Adrenal gland (tissue), 5 donors: ENCODE results near the gene RBM26.
"Not testable (repeated sequence)": the region's sequence is repeated elsewhere in the genome, so short reads cannot be mapped to it uniquely, and the experiment has no call there.

Experiments used
- POLR2A ChIP-seq, 2 donors: fragments of 450-650 bp; IDR thresholded peaks; one replicate each; pipeline ENCODE4 v1.6.1; 2017; ENCODE audit warnings: antibody characterized with exemption in 2 of 2, mild to moderate bottlenecking in 2 of 2, moderate library complexity in 1 of 2
- TF ChIP-seq, protein P1 (sequence below), 6 experiments: fragments of 450-650 bp in 4 of 6; fragments of 200-600 bp in 2 of 6; sonication (generic) in 1 of 6; IDR thresholded peaks; 1 replicate in 5 of 6; 2 replicates in 1 of 6; pipeline versions ENCODE4 v1.5.1 to v1.8.0; 2016 to 2021; ENCODE audit warnings: antibody characterized with exemption in 6 of 6, mild to moderate bottlenecking in 2 of 6, moderate library complexity in 1 of 6
- donor health status: DM: no; HTN: no; CAD: no.

DNA sequence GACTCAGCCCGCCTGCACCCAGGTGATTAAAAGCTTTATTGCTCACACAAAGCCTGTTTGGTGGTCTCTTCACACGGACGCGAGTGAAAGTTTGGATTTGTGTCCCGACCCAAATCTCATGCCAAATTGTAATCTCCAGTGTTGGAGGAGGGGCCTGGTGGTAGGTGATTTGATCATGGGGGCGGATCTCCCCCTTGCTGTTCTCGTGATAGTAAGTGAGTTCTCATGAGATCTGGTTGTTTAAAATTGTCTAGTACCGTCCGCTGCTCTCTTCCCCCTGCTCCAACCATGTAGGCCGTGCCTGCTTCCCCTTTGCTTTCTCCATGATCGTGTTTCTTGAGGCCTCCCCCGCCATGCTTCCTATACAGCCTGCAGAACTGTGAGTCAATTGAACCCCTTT, 126.3 kb downstream of the RBM26 start:
- TF ChIP-seq POLR2A (IDR thresholded peaks at IDR 0.05) = not testable (repeated sequence)
- TF ChIP-seq, protein P1, sequence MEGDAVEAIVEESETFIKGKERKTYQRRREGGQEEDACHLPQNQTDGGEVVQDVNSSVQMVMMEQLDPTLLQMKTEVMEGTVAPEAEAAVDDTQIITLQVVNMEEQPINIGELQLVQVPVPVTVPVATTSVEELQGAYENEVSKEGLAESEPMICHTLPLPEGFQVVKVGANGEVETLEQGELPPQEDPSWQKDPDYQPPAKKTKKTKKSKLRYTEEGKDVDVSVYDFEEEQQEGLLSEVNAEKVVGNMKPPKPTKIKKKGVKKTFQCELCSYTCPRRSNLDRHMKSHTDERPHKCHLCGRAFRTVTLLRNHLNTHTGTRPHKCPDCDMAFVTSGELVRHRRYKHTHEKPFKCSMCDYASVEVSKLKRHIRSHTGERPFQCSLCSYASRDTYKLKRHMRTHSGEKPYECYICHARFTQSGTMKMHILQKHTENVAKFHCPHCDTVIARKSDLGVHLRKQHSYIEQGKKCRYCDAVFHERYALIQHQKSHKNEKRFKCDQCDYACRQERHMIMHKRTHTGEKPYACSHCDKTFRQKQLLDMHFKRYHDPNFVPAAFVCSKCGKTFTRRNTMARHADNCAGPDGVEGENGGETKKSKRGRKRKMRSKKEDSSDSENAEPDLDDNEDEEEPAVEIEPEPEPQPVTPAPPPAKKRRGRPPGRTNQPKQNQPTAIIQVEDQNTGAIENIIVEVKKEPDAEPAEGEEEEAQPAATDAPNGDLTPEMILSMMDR (IDR thresholded peaks at IDR 0.05) = not testable (repeated sequence)
